HepG2 (cell line): Measurements from ENCODE around the gene OAF. TPM values are rescaled to one million over a fixed set of nuclear protein-coding genes. Genes with fewer than 3 reads are reported as not detected.

Experiments used
- CAMTA2 ChIP-seq: sonication (generic); formaldehyde crosslinking; IDR thresholded peaks from 2 replicates; pipeline ENCODE4 v1.4.0; 2020; ENCODE audit warnings: mild to moderate bottlenecking, missing genetic modification reagents, borderline replicate concordance
- DZIP1 ChIP-seq: sonication (generic); formaldehyde crosslinking; IDR thresholded peaks from 2 replicates; pipeline ENCODE4 v1.5.0; 2020; ENCODE audit warnings: mild to moderate bottlenecking, missing genetic modification reagents
- FLYWCH1 ChIP-seq: sonication (generic); formaldehyde crosslinking; IDR thresholded peaks from 2 replicates; pipeline ENCODE4 v1.8.1; 2023; ENCODE audit warnings: mild to moderate bottlenecking, missing genetic modification reagents
- GATAD1 ChIP-seq: IDR thresholded peaks from 2 replicates; pipeline ENCODE4 v1.6.1; 2016; ENCODE audit warnings: missing genetic modification reagents, missing compliant biosample characterization
- HNF4G ChIP-seq, 2 experiments: sonication (generic) in 1 of 2; formaldehyde crosslinking in 1 of 2; IDR thresholded peaks; 2 replicates each; pipeline versions ENCODE4 v1.4.0 to v1.6.1; 2011 to 2020; ENCODE audit warnings: borderline replicate concordance in 2 of 2, low read depth in 2 of 2, mild to moderate bottlenecking in 2 of 2, low read length in 1 of 2, missing genetic modification reagents in 1 of 2, moderate library complexity in 1 of 2
- HNRNPL ChIP-seq: fragments of 200-400 bp; formaldehyde crosslinking; IDR thresholded peaks from 2 replicates; pipeline ENCODE4 v1.6.1; 2017; ENCODE audit warnings: mild to moderate bottlenecking, low read depth, low read length
- KLF11 ChIP-seq: IDR thresholded peaks from 2 replicates; pipeline ENCODE4 v1.6.1; 2016; ENCODE audit warnings: missing compliant biosample characterization
- MED8 ChIP-seq: sonication (generic); formaldehyde crosslinking; IDR thresholded peaks from 2 replicates; pipeline ENCODE4 v1.8.1; 2023; ENCODE audit warnings: mild to moderate bottlenecking, missing genetic modification reagents; ENCODE audit not compliant: insufficient replicate concordance
- PAX8 ChIP-seq: sonication (generic); formaldehyde crosslinking; IDR thresholded peaks from 2 replicates; pipeline ENCODE4 v1.8.0; 2022; ENCODE audit warnings: mild to moderate bottlenecking, missing genetic modification reagents, borderline replicate concordance
- PHB2 ChIP-seq: fragments of 450-650 bp; IDR thresholded peaks from 2 replicates; pipeline ENCODE4 v1.6.1; 2018; ENCODE audit not compliant: partially characterized antibody
- PHF8 ChIP-seq: sonication (generic); formaldehyde crosslinking; IDR thresholded peaks from 2 replicates; pipeline ENCODE4 v1.5.0; 2020; ENCODE audit warnings: missing genetic modification reagents
- SAP130 ChIP-seq: IDR thresholded peaks from 2 replicates; pipeline ENCODE4 v1.6.1; 2016; ENCODE audit warnings: low read depth
- SMARCE1 ChIP-seq: fragments of 450-650 bp; IDR thresholded peaks from 2 replicates; pipeline ENCODE4 v1.6.1; 2017; ENCODE audit warnings: borderline replicate concordance
- TBL1XR1 ChIP-seq: fragments of 150-350 bp; IDR thresholded peaks from 2 replicates; pipeline ENCODE4 v1.6.1; 2014; ENCODE audit warnings: borderline replicate concordance, low read length; ENCODE audit not compliant: partially characterized antibody
- TFDP1 ChIP-seq: IDR thresholded peaks from 2 replicates; pipeline ENCODE4 v1.6.1; 2016; ENCODE audit warnings: missing compliant biosample characterization, missing genetic modification reagents, borderline replicate concordance
- USF2 ChIP-seq, 2 experiments: sonication (generic) in 1 of 2; formaldehyde crosslinking in 1 of 2; IDR thresholded peaks; 2 replicates each; pipeline versions ENCODE4 v1.5.1 to v1.6.1; 2011 to 2020; ENCODE audit warnings: borderline replicate concordance in 1 of 2, low read depth in 1 of 2, low read length in 1 of 2, mild to moderate bottlenecking in 1 of 2, missing genetic modification reagents in 1 of 2, moderate library complexity in 1 of 2
- ZMYM2 ChIP-seq: sonication (generic); formaldehyde crosslinking; IDR thresholded peaks from 2 replicates; pipeline ENCODE4 v1.8.0; 2022; ENCODE audit warnings: mild to moderate bottlenecking, missing genetic modification reagents
- ZNF225 ChIP-seq: sonication (generic); formaldehyde crosslinking; IDR thresholded peaks from 2 replicates; pipeline ENCODE4 v1.4.0; 2020; ENCODE audit warnings: mild to moderate bottlenecking, missing genetic modification reagents
- ZNF230 ChIP-seq: sonication (generic); formaldehyde crosslinking; IDR thresholded peaks from 2 replicates; pipeline ENCODE4 v1.4.0; 2020; ENCODE audit warnings: mild to moderate bottlenecking, missing genetic modification reagents
- ZNF598 ChIP-seq: sonication (generic); formaldehyde crosslinking; IDR thresholded peaks from 2 replicates; pipeline ENCODE4 v1.5.1; 2020; ENCODE audit warnings: mild to moderate bottlenecking, missing genetic modification reagents, borderline replicate concordance
- ZNF776 ChIP-seq: sonication (generic); formaldehyde crosslinking; IDR thresholded peaks from 2 replicates; pipeline ENCODE4 v1.4.0; 2020; ENCODE audit warnings: mild to moderate bottlenecking, missing genetic modification reagents
- polyA plus RNA-seq, 8 experiments: library from polyadenylated mRNA; depleted of rRNA in 3 of 8; stranded (reverse) in 7 of 8; unstranded in 1 of 8; fragments of >200 nt; fragmentation: Illumina TruSeq in 4 of 8; extraction: Trizol in 4 of 8; gene quantifications; 2 replicates each; pipeline versions ENCODE4 v1.2.1 to v1.2.3, GENCODE V29; 2011 to 2016; ENCODE audit warnings: low read depth in 4 of 8, missing spikeins in 1 of 8, mixed read lengths in 1 of 8; ENCODE audit not compliant: insufficient read depth in 1 of 8
- total RNA-seq, 5 experiments: library from RNA; depleted of rRNA; stranded (reverse); fragments of >200 nt; fragmentation: Illumina TruSeq; extraction: Trizol; gene quantifications; 2 replicates each; pipeline ENCODE4 v1.2.3, GENCODE V29; 2016; ENCODE audit warnings: low read depth in 1 of 5

OAF gene
- total and polyA plus RNA-seq, 2 of the 13 experiments (the other 11 are each of a cell fraction or from before 2014, with no cell fraction given), result 63.7 to 94.6 TPM

- TF ChIP-seq TFDP1 (no peak), PHF8 (CRISPR knock-in tag) (0 out of 2 replicates have a peak, but pooled peaks have one; percentile 31), PHB2 (no peak), DZIP1 (CRISPR knock-in tag) (no peak), TBL1XR1 (no peak), CAMTA2 (CRISPR knock-in tag) (no peak), ZNF598 (CRISPR knock-in tag) (no peak), HNF4G (IDR thresholded peaks at IDR 0.05; ENCODE audit: borderline replicate concordance, low read depth, low read length) (peak; percentile 56; the same call in 1 of the 2 replicates), HNF4G (CRISPR knock-in tag; IDR thresholded peaks at IDR 0.05; ENCODE audit: borderline replicate concordance, low read depth) (no peak), GATAD1 (CRISPR knock-in tag) (0 out of 2 replicates have a peak, but pooled peaks have one; percentile 22), ZMYM2 (CRISPR knock-in tag) (no peak), SMARCE1 (no peak), SAP130 (peak; percentile 51), FLYWCH1 (CRISPR knock-in tag) (no peak), ZNF776 (no peak), KLF11 (CRISPR knock-in tag) (no peak), ZNF230 (CRISPR knock-in tag) (0 out of 2 replicates have a peak, but pooled peaks have one; percentile 70), PAX8 (CRISPR knock-in tag) (no peak), USF2 (IDR thresholded peaks at IDR 0.05; ENCODE audit: low read depth, low read length) (no peak), USF2 (CRISPR knock-in tag; IDR thresholded peaks at IDR 0.05; ENCODE audit: borderline replicate concordance) (no peak), HNRNPL (no peak), ZNF225 (CRISPR knock-in tag) (no peak), MED8 (CRISPR knock-in tag) (no peak)
Observed at GRCh38 chr11:120182790-120183491, 27.9 kb upstream of the OAF start (continued).
